Mucosa of gallbladder (tissue), 1 donor: ENCODE data around the gene TUBB2A. TPM values are rescaled to one million over a fixed set of nuclear protein-coding genes. Genes with fewer than 3 reads are reported as not detected.
"Not testable (repeated sequence)": the region's sequence is repeated elsewhere in the genome, so short reads cannot be mapped to it uniquely, and the experiment has no call there.

Experiments used
- DNase-seq: peaks from one replicate; pipeline ENCODE4 v3.0.0-alpha.2; 2020; ENCODE audit warnings: low spot score
- total RNA-seq: library from RNA; stranded (reverse); gene quantifications from one replicate; pipeline ENCODE4 v1.2.1, GENCODE V29; 2021
- donor health status: DM: no; HTN: no; CAD: no.

The TUBB2A gene
- total RNA-seq, 1 donor from 2014 or later = 108 TPM

DNA sequence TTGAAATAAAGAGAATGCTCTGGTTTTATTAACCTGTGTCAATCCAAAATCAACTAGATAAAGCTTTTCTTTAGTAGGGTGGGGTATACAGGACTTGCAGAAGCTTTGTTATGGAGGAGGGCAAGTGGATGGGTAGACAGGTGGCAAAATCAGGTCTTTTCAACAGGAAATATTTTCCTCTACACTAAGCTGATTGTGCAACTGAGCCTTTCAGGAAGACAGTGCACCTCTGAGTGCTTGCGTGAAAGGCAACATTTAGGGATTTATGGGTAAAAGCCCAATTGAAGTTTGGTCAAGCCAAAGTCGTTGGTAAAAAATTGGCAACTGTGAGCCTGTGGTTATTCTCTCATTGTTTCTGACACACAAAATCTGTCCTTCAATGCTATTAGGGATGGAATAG is 23.8 kb upstream of the TUBB2A start:
- no peak for DNase-seq

GRCh38 chr6:3179945-3180344 is 22.6 kb upstream of the TUBB2A start:
- DNase-seq = not testable (repeated sequence)

DNA sequence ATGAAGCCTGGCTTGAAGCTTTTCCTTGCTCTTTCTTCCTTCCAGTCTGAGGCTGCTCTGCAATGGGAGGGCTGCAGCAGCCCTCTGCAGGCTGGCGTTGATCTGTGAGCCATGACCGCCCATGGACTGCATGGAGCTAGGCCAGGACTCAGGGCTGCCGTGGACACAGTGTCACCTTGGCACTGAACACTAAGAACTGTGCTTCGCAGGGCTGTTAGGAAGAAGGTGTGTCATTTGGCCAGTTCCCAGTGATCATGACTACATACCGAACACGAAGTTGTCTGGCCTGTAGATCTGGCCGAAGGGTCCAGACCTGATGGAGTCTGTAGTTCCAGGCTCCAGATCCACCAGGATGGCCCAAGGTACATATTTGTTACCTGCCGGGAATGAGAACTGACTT is 21.3 kb upstream of the TUBB2A start:
- DNase-seq = peak; percentile 32

DNA sequence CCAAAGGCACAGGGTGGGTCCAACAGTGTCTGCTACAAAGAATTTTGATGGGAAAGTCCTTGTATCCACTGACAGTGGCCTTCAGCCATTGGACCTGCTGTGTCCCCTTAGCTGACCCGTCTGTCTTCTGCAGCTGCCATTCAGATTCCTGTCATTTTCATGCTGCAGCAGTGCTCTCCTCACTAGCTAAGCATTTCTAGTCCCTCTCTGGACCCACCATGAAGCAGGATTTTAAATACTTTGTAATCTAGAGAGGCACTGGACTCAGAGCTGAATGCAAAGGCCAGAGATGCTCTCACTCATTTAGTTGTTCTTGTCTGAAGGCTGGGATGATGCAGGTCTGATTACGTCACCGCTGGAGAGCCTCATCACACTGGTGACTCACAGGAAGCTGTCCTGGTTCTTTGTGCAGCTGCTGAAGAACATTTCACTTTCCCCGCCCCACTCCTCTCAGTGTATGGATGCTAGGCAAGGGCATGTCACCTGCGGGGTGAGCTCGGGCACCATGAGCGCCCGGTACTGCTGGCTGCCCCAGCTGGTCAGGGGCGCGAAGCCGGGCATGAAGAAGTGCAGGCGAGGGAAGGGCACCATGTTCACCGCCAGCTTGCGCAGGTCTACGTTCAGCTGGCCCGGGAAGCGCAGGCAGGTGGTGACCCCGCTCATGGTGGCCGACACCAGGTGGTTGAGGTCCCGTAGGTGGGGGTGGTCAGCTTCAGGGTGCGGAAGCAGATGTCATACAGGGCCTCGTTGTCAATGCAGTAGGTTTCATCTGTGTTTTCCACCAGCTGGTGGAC is 19.4 kb upstream of the TUBB2A start:
- no peak for DNase-seq

DNA sequence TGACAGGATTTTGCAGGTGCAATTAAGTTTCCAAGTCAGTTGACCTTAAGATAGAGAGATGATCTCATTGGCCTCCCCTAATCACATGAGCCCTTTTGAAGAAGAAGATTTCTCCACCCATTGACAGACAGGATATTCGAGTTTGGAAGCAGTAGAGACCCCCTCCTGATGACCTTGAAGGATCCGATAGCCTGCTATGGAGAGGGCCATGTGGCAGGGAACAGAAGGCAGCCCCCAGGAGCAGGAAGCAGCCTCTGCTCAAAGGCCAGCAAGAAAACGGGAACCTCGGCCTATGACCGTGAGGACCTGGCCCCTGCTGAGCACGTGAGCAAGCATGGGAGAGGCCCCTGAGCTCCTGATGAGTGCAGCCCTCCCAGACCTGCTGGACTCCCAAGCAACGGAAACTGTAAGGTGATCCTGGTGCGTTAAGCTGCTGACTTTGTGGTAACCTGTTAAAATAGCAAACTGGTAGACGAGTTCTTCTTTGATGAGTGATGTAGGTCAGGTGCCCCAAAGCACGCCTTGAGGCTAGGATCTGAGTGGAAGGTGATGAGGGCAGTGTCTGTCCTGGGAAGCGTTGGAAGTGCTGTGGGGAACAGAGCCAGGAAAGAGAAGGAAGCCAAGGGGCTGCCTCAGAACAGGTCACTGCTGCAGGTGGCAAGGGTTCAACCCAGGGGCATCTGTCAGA is 18.5 kb upstream of the TUBB2A start:
- no peak for DNase-seq

DNA sequence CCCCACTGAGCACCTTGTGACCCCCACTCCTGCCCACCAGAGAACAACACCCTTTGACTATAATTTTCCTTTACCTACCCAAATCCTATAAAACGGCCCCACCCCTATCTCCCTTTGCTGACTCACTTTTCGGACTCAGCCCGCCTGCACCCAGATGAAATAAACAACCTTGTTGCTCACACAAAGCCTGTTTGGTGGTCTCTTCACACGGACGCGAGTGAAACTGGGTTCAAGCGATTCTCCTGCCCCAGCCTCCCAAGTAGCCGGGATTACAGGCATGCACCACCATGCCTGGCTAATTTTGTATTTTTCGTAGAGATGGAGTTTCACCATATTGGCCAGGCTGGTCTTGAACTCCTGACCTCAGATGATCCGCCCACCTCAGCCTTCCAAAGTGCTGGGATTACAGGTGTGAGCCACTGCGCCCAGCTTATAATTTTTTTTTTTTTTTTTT is 16.3 kb upstream of the TUBB2A start:
- DNase-seq = not testable (repeated sequence)

- not testable (repeated sequence) for DNase-seq
Observed at GRCh38 chr6:3172789-3173188, 15.4 kb upstream of the TUBB2A start.

- not testable (repeated sequence) for DNase-seq
Observed at GRCh38 chr6:3171313-3172175, 14.2 kb upstream of the TUBB2A start.

DNA sequence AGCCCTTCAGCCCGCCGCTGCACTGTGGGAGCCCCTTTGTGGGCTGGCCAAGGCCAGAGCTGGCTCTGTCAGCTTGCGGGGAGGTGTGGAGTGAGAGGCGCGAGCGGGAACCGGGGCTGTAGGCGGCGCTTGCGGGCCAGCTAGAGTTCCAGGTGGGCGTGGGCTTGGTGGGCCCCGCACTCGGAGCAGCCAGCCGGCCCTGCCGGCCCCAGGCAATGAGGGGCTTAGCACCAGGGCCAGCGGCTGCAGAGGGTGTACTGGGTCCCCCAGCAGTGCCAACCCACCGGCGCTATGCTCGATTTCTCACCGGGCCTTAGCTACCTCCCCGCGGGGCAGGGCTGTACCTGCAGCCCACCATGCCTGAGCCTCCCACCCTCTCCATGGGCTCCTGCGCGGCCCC is 13.3 kb upstream of the TUBB2A start:
- not testable (repeated sequence) for DNase-seq

DNA sequence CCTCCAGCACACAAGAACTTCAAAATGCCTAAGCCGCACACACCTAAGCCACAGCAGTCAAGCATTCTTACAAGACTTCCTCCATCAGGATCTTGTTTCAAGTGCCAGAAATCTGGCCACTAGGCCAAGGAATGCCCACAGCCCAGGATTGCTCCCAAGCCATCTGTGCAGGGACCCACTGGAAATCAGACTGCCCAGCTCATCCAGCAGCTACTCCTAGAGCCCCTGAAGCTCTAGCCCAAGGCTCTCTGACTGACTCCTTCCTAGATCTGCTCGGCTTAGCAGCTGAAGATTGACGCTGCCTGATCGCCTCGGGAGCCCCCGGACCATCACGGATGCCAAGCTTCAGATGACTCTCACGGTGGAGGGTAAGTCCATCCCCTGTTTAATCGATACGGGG is 10.7 kb upstream of the TUBB2A start:
- DNase-seq = not testable (repeated sequence)

DNA sequence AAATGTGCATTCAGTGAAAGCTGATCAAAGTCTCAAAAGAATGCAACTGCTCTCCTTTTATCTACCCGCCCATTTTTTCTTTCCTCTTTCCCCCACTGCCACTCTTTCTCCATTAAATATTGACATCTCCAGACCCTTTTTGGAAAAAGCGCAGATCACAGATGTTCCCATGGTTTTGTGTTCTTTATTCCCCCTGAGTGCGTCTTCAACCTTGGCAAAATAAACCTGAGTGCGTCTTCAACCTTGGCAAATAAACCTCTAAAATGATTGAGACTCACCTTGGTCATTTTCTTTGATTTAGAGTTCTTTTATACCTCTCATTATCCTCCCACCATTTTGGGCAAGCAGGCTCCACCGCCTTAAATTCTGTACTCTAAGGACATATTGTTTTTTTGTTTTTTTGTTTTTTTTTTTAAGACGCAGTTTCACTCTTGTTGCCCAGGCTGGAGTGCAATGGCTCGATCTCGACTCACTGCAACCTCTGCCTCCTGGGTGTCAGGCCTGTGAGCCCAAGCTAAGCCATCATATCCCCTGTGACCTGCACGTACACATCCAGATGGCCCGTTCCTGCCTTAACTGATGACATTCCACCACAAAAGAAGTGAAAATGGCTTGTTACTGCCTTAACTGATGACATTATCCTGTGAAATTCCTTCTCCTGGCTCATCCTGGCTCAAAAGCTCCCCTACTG is 9.3 kb upstream of the TUBB2A start:
- not testable (repeated sequence) for DNase-seq

- no peak for DNase-seq
Observed at GRCh38 chr6:3165631-3166534, 8.5 kb upstream of the TUBB2A start.

DNA sequence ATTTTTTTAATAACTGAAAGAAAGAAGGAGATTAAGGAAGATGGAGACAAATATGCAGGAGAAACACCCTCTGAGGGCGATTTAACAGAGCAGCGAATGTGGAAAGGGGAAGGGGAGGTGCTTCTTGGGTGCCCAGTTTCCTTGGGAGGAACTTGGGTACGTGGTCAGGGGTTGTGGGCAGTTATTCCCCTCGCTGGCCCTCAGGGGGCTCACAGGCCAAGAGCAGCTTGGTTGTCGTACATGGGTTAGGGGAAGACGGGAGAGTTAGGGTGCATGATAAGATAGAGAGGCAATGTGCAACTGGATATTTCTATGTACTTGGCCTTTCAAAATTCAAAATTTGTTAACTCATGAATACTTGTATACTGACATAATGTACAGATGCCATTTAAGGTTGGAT is 7.0 kb upstream of the TUBB2A start:
- DNase-seq = no peak

DNA sequence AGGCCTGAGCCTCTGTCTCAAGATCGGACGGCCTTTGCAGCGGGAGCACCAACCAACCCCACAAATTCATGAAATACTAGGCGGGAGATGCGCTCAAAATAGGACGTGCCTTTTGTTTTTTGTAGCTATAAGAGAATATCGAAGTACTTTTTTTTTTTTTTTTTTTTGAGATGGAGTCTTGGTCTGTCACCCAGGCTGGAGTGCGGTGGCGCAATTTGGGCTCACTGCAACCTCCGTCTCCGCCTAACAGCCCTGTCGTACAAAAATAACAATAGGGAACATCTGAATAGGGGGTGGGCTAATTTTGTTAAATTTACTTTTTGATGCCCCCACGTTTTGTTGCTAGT is 5.9 kb upstream of the TUBB2A start:
- DNase-seq = no peak

- peak; percentile 67 for DNase-seq
Observed at GRCh38 chr6:3162565-3163247, 5.4 kb upstream of the TUBB2A start.

- DNase-seq = no peak
Observed at GRCh38 chr6:3162067-3162497, 4.7 kb upstream of the TUBB2A start.

GRCh38 chr6:3159805-3160781 is 2.7 kb upstream of the TUBB2A start:
- DNase-seq = peak; percentile 86
